ENCODE data around the gene CDKN2AIP. TPM values are rescaled to one million over a fixed set of nuclear protein-coding genes. Genes with fewer than 3 reads are reported as not detected.

The CDKN2AIP gene
- total and polyA plus RNA-seq, 11 donors: 5.3 to 12.5 (median 8.6) TPM

GRCh38 chr4:183397741-183398297 lies 46.6 kb upstream of the CDKN2AIP start:
- Histone ChIP-seq H3K9me3 (no peaks in the 10 kb centered on the region), H3K27me3 (peaks cover 0 to 5% (median 0%) of the 10 kb centered on the region in 9 donors), H3K36me3 (no peaks in the 10 kb centered on the region), H3K4me1 (peaks cover 0 to 29% (median 6%) of the 10 kb centered on the region in 12 donors), H3K27ac (peak overlapping the region in 2 of 12 donors; percentile 46 to 81), H3K4me3 (peak overlapping the region in 11 of 12 donors; percentile 36 to 74 (median 58))
- no peak for ATAC-seq
- no peak for DNase-seq
- no peak for TF ChIP-seq POLR2A (IDR thresholded peaks at IDR 0.05)
- no peak for TF ChIP-seq CTCF (IDR thresholded peaks at IDR 0.05)
- intact Hi-C loops (cut with DNase I): no loop called here
- 85 to 87% (median 86%) methylated on average over 14 of the region's 14 CpGs for WGBS, 4 donors

- H3K4me1 ChIP-seq: peaks cover 0 to 29% (median 6%) of the 10 kb centered on the region in 12 donors
- ATAC-seq: peak; percentile 52 to 92 (median 89)
- WGBS, 4 donors: 1 to 3% (median 3%) methylated on average over 57 to 61 of the region's 61 CpGs
- peaks cover 0 to under 1% (median 0%) of the 10 kb centered on the region in 9 donors for H3K27me3 ChIP-seq
- intact Hi-C loops (cut with DNase I): no loop called here
- no peaks in the 10 kb centered on the region for H3K36me3 ChIP-seq
- peak; percentile 63 to 88 (median 78) for DNase-seq
- TF ChIP-seq POLR2A (IDR thresholded peaks at IDR 0.05) (no peak), CTCF (IDR thresholded peaks at IDR 0.05) (peak; percentile 34 to 76 (median 56))
- peak overlapping the region in 9 of 12 donors; percentile 5 to 81 (median 20) for H3K27ac ChIP-seq
- no peaks in the 10 kb centered on the region for H3K9me3 ChIP-seq
- H3K4me3 ChIP-seq: peak overlapping the region; percentile 21 to 74 (median 56)
Observed at GRCh38 chr4:183398298-183399125, 45.9 kb upstream of the CDKN2AIP start.

GRCh38 chr4:183399126-183399522 lies 45.3 kb upstream of the CDKN2AIP start:
- Histone ChIP-seq H3K9me3 (no peaks in the 10 kb centered on the region), H3K27ac (peak overlapping the region in 1 of 12 donors; percentile 47), H3K4me3 (peak overlapping the region in 7 of 12 donors; percentile 51 to 74 (median 59)), H3K36me3 (no peaks in the 10 kb centered on the region), H3K4me1 (peaks cover 0 to 29% (median 6%) of the 10 kb centered on the region in 12 donors), H3K27me3 (no peaks in the 10 kb centered on the region)
- intact Hi-C loops (cut with DNase I): no loop called here
- TF ChIP-seq CTCF (IDR thresholded peaks at IDR 0.05) (no peak), POLR2A (IDR thresholded peaks at IDR 0.05) (no peak)
- DNase-seq (no peak), ATAC-seq (peak in 2 of 4 donors; percentile 9 to 20)
- 87 to 91% (median 88%) methylated on average over 15 of the region's 15 CpGs for WGBS, 4 donors

GRCh38 chr4:183399616-183400015 lies 44.8 kb upstream of the CDKN2AIP start:
- H3K27me3 ChIP-seq: no peaks in the 10 kb centered on the region
- no peaks in the 10 kb centered on the region for H3K36me3 ChIP-seq
- ATAC-seq (no peak), DNase-seq (no peak)
- WGBS, 4 donors: 80 to 86% (median 82%) methylated on average over 12 of the region's 12 CpGs
- peak overlapping the region in 1 of 12 donors; percentile 62 for H3K4me3 ChIP-seq
- H3K9me3 ChIP-seq: no peaks in the 10 kb centered on the region
- peaks cover 0 to 29% (median 6%) of the 10 kb centered on the region in 12 donors for H3K4me1 ChIP-seq
- TF ChIP-seq CTCF (IDR thresholded peaks at IDR 0.05): no peak
- no peak for TF ChIP-seq POLR2A (IDR thresholded peaks at IDR 0.05)
- intact Hi-C loops (cut with DNase I): loop anchor here in 5 of 10 donors (10.0 kb wide), 4 partner anchors 85 to 465 kb away; no protein-coding TSS in a partner anchor
- H3K27ac ChIP-seq: peak overlapping the region in 1 of 12 donors; percentile 47
